Measurements from ENCODE around the gene SEC63.

GRCh38 chr6:107957909-107958688 lies at the start of gene SEC63:
- TF ChIP-seq CTCF (IDR thresholded peaks at IDR 0.05) (peak in 1 of 6 experiments; percentile 14), POLR2A (IDR thresholded peaks at IDR 0.05) (peak in 3 of 4 donors; percentile 78 to 89 (median 84))

Measured in esophagus squamous epithelium (tissue), 4 donors.